ENCODE measurements around the gene MTMR12. TPM values are rescaled to one million over a fixed set of nuclear protein-coding genes. Genes with fewer than 3 reads are reported as not detected.

Gene MTMR12
- total and polyA plus RNA-seq, 2 of the 13 experiments (the other 11 are each of a cell fraction or from before 2014, with no cell fraction given), result 23.4 to 36.6 TPM

GRCh38 chr5:32309761-32310160 is 3.0 kb downstream of the MTMR12 start:
- Histone ChIP-seq H3K36me3 (replicated peaks in 1 of 2; ENCODE audit: control insufficient read depth in 1 of 2, insufficient read depth in 2 of 2, low read length in 2 of 2) (peaks cover 1 to 10% of the 10 kb centered on the region in 2 experiments; a peak in 2 of 5 replicates), H3K9ac (ENCODE audit: insufficient read depth, low read depth, low read length) (no peak overlapping the region), H3K4me3 (replicated peaks in 1 of 3; ENCODE audit: insufficient read depth in 1 of 3, low read depth in 2 of 3, low read length in 3 of 3) (peak overlapping the region in 2 of 3 experiments; percentile 25 to 92; a peak in 2 of 6 replicates), H3K4me1 (ENCODE audit: insufficient read depth, low read length) (peaks cover 74% of the 10 kb centered on the region), H3K27me3 (ENCODE audit: control insufficient read depth in 1 of 2, insufficient read depth in 2 of 2, low read length in 2 of 2) (no peaks in the 10 kb centered on the region), H2AFZ (ENCODE audit: low read length) (no peak overlapping the region), H3K27ac (ENCODE audit: extremely low read length, insufficient read depth, low read length) (no peak overlapping the region), H3K79me2 (ENCODE audit: insufficient read depth, low read length) (peaks cover 74% of the 10 kb centered on the region), H3K9me3 (ENCODE audit: low read length) (no peaks in the 10 kb centered on the region), H3K4me2 (ENCODE audit: low read depth, low read length) (peak overlapping the region; percentile 95), H4K20me1 (ENCODE audit: insufficient read depth, low read length) (peaks cover 20% of the 10 kb centered on the region; the same call in 1 of the 2 replicates)
- in situ Hi-C loops (cut with HindIII; ENCODE audit: extremely low pct_ligation_motif_present, low pct_unique_long_range_greater_than_20kb) (no loop called here), intact Hi-C loops (cut with micrococcal nuclease; ENCODE audit: unreplicated experiment) (loop anchor here (5.0 kb wide), 3 partner anchors 37 to 263 kb away; partner anchors contain the start of gene GOLPH3)
- DNase-seq (ENCODE audit: low spot score), result no peak
- WGBS (ENCODE audit: low lambda C conversion rate), result 72% methylated on average over 6 of the region's 6 CpGs
- CTCF ChIA-PET (ENCODE audit: low intra/inter-chr PET ratio, low total read pairs), result no interaction called here
- POLR2A ChIA-PET, result interaction anchor here (0.6 kb wide), 1 partner anchor 215 kb away, joined by 3 read pairs; no protein-coding TSS in a partner anchor
- no TSS peak for BruUV-seq (replicated peaks)
- TF ChIP-seq ZNF589 (CRISPR knock-in tag; conservative IDR thresholded peaks at IDR 0.05) (no peak), ZNF770 (CRISPR knock-in tag; IDR thresholded peaks at IDR 0.05) (peak; percentile 20; the same call in 1 of the 2 replicates), ZNF749 (CRISPR knock-in tag; IDR thresholded peaks at IDR 0.05; ENCODE audit: borderline replicate concordance) (no peak)
- no peak for FAIRE-seq
- ATAC-seq, result no peak

GRCh38 chr5:32308946-32309345 is 3.8 kb downstream of the MTMR12 start:
- Histone ChIP-seq H3K27me3 (ENCODE audit: control insufficient read depth in 1 of 2, insufficient read depth in 2 of 2, low read length in 2 of 2) (no peaks in the 10 kb centered on the region), H4K20me1 (ENCODE audit: insufficient read depth, low read length) (peaks cover 28% of the 10 kb centered on the region), H3K79me2 (ENCODE audit: insufficient read depth, low read length) (peaks cover 82% of the 10 kb centered on the region), H3K9me3 (ENCODE audit: low read length) (no peaks in the 10 kb centered on the region), H3K4me2 (ENCODE audit: low read depth, low read length) (0 out of 2 replicates have a peak overlapping the region, but pooled peaks have one; percentile 5), H3K9ac (ENCODE audit: insufficient read depth, low read depth, low read length) (no peak overlapping the region), H2AFZ (ENCODE audit: low read length) (no peak overlapping the region), H3K27ac (ENCODE audit: extremely low read length, insufficient read depth, low read length) (no peak overlapping the region), H3K4me1 (ENCODE audit: insufficient read depth, low read length) (peaks cover 74% of the 10 kb centered on the region), H3K36me3 (replicated peaks in 1 of 2; ENCODE audit: control insufficient read depth in 1 of 2, insufficient read depth in 2 of 2, low read length in 2 of 2) (peaks cover 1 to 14% of the 10 kb centered on the region in 2 experiments; a peak in 2 of 5 replicates), H3K4me3 (replicated peaks in 1 of 3; ENCODE audit: insufficient read depth in 1 of 3, low read depth in 2 of 3, low read length in 3 of 3) (no peak overlapping the region; a peak in 1 of 6 replicates)
- POLR2A ChIA-PET, result no interaction called here
- in situ Hi-C loops (cut with HindIII; ENCODE audit: extremely low pct_ligation_motif_present, low pct_unique_long_range_greater_than_20kb), result no loop called here
- no peak for ATAC-seq
- 64% methylated on average over 3 of the region's 3 CpGs for WGBS (ENCODE audit: low lambda C conversion rate)
- no peak for FAIRE-seq
- DNase-seq (ENCODE audit: low spot score), result no peak
- CTCF ChIA-PET (ENCODE audit: low intra/inter-chr PET ratio, low total read pairs), result no interaction called here
- intact Hi-C loops (cut with micrococcal nuclease; ENCODE audit: unreplicated experiment), result no loop called here
- no TSS peak for BruUV-seq (replicated peaks)
- TF ChIP-seq ZNF333 (CRISPR knock-in tag; IDR thresholded peaks at IDR 0.05; ENCODE audit: borderline replicate concordance) (no peak), ZFP62 (CRISPR knock-in tag; IDR thresholded peaks at IDR 0.05) (no peak), REPIN1 (CRISPR knock-in tag; IDR thresholded peaks at IDR 0.05; ENCODE audit: borderline replicate concordance, low read depth) (no peak), CHD2 (IDR thresholded peaks at IDR 0.05; ENCODE audit: low read depth, low read length) (no peak), PATZ1 (CRISPR knock-in tag; IDR thresholded peaks at IDR 0.05) (no peak), HNF4A (CRISPR knock-in tag; IDR thresholded peaks at IDR 0.05) (no peak), MTA1 (CRISPR knock-in tag; IDR thresholded peaks at IDR 0.05; ENCODE audit: borderline replicate concordance) (no peak), YEATS2 (CRISPR knock-in tag; IDR thresholded peaks at IDR 0.05; ENCODE audit: borderline replicate concordance) (no peak), ZNF230 (CRISPR knock-in tag; IDR thresholded peaks at IDR 0.05) (no peak), POLR2A (IDR thresholded peaks at IDR 0.05; ENCODE audit: insufficient read depth in 1 of 2, low read depth in 2 of 2, low read length in 2 of 2) (no peak)

Measured in HepG2 (cell line).